Endothelial cell of umbilical vein (primary cell): ENCODE results near the gene DNAH11.

Source experiments
- CTCF ChIP-seq, 2 donors: IDR thresholded peaks; 1 replicate in 1 of 2; 2 replicates in 1 of 2; pipeline ENCODE4 v1.5.1; 2011; ENCODE audit warnings: low read length in 2 of 2, mild to moderate bottlenecking in 2 of 2, moderate library complexity in 2 of 2, control low read depth in 1 of 2, inconsistent platforms in 1 of 2, low read depth in 1 of 2; ENCODE audit not compliant: insufficient read depth in 1 of 2; ENCODE audit errors: extremely low read depth in 1 of 2
- EZH2 ChIP-seq: IDR thresholded peaks from 2 replicates; pipeline ENCODE4 v1.6.1; 2012; ENCODE audit warnings: borderline replicate concordance, low read depth, mild to moderate bottlenecking, moderate library complexity, low read length, inconsistent platforms; ENCODE audit not compliant: severe bottlenecking
- GATA2 ChIP-seq: IDR thresholded peaks from 2 replicates; pipeline ENCODE4 v1.7.0; 2011; ENCODE audit warnings: low read depth, mild to moderate bottlenecking, moderate library complexity, mixed read lengths, low read length; ENCODE audit not compliant: insufficient read length, insufficient read depth
- JUN ChIP-seq: IDR thresholded peaks from 2 replicates; pipeline ENCODE4 v1.6.1; 2011; ENCODE audit warnings: borderline replicate concordance, low read depth; ENCODE audit not compliant: insufficient read length, insufficient read depth
- MAX ChIP-seq: IDR thresholded peaks from 2 replicates; pipeline ENCODE4 v1.6.1; 2011; ENCODE audit not compliant: insufficient read depth, insufficient read length
- MYC ChIP-seq: IDR thresholded peaks from one replicate; pipeline ENCODE4 v1.6.1; 2011; ENCODE audit warnings: mild to moderate bottlenecking, low read depth, low read length
- POLR2A ChIP-seq: IDR thresholded peaks from 2 replicates; pipeline ENCODE4 v1.6.1; 2012; ENCODE audit warnings: low read depth, mild to moderate bottlenecking, control low read depth, low read length
- POLR2AphosphoS5 ChIP-seq: IDR thresholded peaks from 2 replicates; pipeline ENCODE4 v1.6.1; 2012; ENCODE audit warnings: low read depth, mild to moderate bottlenecking, control low read depth, low read length, moderate library complexity; ENCODE audit not compliant: insufficient read depth

GRCh38 chr7:21702303-21702702 is 159.5 kb downstream of the DNAH11 start:
- no peak for TF ChIP-seq CTCF (IDR thresholded peaks at IDR 0.05; ENCODE audit: extremely low read depth in 1 of 2, insufficient read depth in 1 of 2, low read depth in 1 of 2, low read length in 2 of 2)
- TF ChIP-seq EZH2: no peak
- TF ChIP-seq MAX: no peak
- TF ChIP-seq POLR2AphosphoS5: no peak
- no peak for TF ChIP-seq POLR2A
- TF ChIP-seq MYC: no peak
- TF ChIP-seq JUN: no peak
- TF ChIP-seq GATA2: no peak
